ENCODE data around the gene FANCD2OS. TPM values are rescaled to one million over a fixed set of nuclear protein-coding genes. Genes with fewer than 3 reads are reported as not detected.
"Not testable (repeated sequence)": the region's sequence is repeated elsewhere in the genome, so short reads cannot be mapped to it uniquely, and the experiment has no call there.

FANCD2OS gene
- total RNA-seq, 4 donors from 2014 or later, result not detected

DNA sequence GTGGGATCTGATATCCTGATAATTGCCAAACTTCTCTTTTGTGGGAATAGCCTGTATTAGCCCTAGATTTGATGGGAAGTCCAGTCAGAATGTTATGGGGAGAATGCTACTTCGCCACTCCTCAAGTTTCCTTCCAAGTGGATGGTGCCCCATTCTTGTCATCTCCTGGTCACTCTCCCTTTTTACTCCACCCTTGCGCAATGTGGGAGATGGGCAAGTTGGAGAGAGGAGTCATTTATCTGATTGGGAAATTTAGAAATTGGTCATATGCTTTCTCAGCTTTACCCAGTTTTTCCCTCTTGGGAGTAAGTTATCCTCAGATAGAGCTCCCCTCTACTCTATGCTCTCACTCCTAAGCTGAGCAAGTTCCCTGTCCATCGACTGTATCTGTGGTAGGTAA, 14.4 kb downstream of the FANCD2OS start:
- DNase-seq (ENCODE audit: low spot score) (no peak), ATAC-seq (ENCODE audit: low FRiP score) (no peak)
- TF ChIP-seq, protein P1, sequence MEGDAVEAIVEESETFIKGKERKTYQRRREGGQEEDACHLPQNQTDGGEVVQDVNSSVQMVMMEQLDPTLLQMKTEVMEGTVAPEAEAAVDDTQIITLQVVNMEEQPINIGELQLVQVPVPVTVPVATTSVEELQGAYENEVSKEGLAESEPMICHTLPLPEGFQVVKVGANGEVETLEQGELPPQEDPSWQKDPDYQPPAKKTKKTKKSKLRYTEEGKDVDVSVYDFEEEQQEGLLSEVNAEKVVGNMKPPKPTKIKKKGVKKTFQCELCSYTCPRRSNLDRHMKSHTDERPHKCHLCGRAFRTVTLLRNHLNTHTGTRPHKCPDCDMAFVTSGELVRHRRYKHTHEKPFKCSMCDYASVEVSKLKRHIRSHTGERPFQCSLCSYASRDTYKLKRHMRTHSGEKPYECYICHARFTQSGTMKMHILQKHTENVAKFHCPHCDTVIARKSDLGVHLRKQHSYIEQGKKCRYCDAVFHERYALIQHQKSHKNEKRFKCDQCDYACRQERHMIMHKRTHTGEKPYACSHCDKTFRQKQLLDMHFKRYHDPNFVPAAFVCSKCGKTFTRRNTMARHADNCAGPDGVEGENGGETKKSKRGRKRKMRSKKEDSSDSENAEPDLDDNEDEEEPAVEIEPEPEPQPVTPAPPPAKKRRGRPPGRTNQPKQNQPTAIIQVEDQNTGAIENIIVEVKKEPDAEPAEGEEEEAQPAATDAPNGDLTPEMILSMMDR (IDR thresholded peaks at IDR 0.05), result no peak

DNA sequence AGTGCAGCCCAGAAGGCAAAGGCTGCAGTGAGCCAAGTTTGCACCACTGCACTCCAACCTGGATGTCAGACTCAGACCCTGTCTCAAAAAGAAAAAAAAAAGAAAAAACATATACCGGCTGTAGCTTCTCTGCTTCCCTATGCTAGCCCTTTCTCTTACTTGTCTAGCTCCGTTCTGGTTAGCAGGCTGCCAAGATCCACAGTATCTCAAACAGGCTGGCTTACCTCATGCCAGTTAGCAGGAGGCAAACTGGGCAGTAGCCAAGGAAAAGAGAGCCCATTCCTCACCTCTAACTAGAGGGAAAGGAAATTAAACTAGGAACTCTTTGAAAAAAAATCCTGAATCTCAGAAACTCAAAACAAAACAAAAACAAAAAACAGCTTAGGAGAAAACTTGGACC, 16.7 kb downstream of the FANCD2OS start:
- not testable (repeated sequence) for ATAC-seq (ENCODE audit: low FRiP score); DNase-seq (ENCODE audit: low spot score)

DNA sequence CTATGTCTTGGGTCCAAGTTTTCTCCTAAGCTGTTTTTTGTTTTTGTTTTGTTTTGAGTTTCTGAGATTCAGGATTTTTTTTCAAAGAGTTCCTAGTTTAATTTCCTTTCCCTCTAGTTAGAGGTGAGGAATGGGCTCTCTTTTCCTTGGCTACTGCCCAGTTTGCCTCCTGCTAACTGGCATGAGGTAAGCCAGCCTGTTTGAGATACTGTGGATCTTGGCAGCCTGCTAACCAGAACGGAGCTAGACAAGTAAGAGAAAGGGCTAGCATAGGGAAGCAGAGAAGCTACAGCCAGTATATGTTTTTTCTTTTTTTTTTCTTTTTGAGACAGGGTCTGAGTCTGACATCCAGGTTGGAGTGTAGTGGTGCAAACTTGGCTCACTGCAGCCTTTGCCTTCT, 17.3 kb downstream of the FANCD2OS start:
- not testable (repeated sequence) for ATAC-seq (ENCODE audit: low FRiP score); DNase-seq (ENCODE audit: low spot score)

DNA sequence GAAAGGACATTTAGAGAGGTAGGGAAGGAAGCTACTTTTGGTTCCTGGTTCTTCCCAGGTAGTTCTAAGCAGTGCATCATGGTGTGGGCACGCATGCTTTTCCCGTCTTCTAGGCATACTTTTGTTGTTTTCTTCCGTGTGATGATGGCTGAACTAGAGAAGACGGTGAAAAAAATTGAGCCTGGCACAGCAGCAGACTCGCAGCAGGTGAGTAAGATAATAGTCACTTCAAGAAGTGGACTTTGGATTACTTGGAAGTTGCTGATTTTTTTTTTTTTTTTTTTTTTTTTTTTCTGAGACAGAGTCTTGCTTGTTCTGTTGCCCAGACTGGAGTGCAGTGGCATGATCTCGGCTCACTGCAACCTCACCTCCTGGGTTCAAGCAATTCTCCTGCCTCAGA, 17.9 kb downstream of the FANCD2OS start:
- ATAC-seq (ENCODE audit: low FRiP score), result no peak
- no peak for DNase-seq (ENCODE audit: low spot score)
- TF ChIP-seq, protein P1 (IDR thresholded peaks at IDR 0.05), result no peak

DNA sequence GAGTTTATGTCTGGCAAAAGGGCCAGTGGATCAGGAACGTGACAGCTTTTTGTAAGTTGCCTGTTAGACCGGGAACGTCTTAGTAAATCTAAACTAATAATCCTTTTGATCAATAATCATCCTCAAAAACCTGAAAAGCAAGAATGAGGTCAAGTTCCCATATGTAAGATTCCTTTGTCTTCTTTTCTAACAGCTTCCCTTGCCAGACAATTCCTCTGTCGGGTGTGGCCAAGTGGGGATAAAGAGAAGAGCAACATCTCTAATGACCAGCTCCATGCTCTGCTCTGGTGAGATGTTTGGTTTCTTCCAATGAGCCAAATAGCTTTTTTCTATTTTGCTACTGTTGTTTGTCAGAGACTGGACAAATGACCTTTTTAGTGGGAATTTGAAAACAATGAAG, 19.8 kb downstream of the FANCD2OS start:
- ATAC-seq (ENCODE audit: low FRiP score), result no peak
- TF ChIP-seq, protein P1 (IDR thresholded peaks at IDR 0.05), result no peak
- no peak for DNase-seq (ENCODE audit: low spot score)

DNA sequence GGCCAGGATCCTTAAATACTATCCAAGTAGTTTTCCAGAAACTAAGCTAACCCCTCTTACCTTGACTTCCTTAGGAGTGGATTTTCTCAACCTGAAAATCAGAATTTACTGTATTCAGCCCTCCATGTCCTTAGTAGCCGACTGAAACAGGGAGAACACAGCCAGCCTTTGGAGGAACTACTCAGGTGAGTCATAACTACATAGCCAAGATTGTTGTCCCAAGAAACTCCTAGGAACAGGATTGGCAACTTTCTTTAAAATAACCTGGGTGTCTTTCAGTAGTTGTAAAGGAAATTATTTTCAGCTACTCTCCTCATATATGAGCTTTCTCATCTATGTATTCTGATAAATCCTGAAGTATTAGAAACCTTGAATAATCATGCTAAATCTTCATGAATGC, 22.3 kb downstream of the FANCD2OS start:
- ATAC-seq (ENCODE audit: low FRiP score) (no peak), DNase-seq (ENCODE audit: low spot score) (no peak)
- TF ChIP-seq, protein P1 (IDR thresholded peaks at IDR 0.05), result no peak

DNA sequence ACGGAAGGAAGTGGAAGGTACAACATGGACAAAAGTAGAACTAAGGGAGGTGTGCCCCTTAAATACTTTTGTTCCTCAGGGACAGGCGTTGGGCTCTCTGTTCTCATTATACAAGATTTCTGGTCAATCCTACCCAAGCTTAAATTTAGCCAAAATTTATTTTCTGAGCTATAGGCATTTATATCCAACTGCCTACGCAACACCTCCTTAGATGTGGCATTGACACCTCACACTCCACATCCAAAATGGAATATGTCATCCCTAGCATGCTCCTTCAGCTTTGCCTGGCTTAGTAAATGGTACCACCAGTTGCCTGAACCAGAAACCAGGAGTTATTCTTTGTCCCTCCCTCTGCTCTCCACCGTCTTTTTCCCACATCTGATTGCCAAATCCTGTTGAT, 26.2 kb downstream of the FANCD2OS start:
- TF ChIP-seq, protein P1 (IDR thresholded peaks at IDR 0.05), result no peak
- DNase-seq (ENCODE audit: low spot score), result no peak
- ATAC-seq (ENCODE audit: low FRiP score), result no peak

DNA sequence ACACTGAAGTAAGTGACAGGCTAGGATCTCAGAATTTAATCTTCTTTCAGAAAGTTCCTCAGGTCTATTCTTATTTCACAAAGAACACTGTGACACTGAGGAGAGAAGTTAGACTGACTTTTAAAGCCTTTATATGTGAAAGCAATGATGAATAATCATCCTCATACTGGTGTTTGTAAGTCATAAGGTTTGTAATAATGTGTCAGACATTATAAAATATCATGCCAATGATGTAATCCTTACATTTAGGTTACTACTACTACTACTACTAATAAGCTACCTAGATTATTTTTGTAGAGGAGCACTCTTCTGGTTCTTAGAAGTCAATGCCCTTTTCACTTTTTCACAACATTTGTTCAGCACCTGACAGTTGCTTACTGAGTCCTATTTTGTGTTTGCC, 33.4 kb downstream of the FANCD2OS start:
- no peak for ATAC-seq (ENCODE audit: low FRiP score)
- TF ChIP-seq, protein P1 (IDR thresholded peaks at IDR 0.05), result no peak
- DNase-seq (ENCODE audit: low spot score), result no peak

DNA sequence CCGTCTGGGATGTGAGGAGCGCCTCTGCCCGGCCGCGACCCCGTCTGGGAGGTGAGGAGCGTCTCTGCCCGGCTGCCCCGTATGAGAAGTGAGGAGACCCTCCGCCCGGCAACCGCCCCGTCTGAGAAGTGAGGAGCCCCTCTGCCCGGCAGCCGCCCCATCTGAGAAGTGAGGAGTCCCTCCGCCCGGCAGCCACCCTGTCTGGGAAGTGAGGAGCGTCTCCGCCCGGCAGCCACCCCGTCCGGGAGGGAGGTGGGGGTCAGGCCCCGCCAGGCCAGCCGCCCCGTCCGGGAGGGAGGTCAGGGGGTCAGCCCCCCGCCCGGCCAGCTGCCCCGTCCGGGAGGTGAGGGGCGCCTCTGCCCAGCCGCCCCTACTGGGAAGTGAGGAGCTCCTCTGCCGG, 38.0 kb downstream of the FANCD2OS start:
- DNase-seq (ENCODE audit: low spot score); ATAC-seq (ENCODE audit: low FRiP score): not testable (repeated sequence)
